Activated B cell treated with CpG ODN at 0.5 μM for 24 hours (primary cell): ENCODE results near the gene PLIN4. TPM values are rescaled to one million over a fixed set of nuclear protein-coding genes. Genes with fewer than 3 reads are reported as not detected.

ENCODE experiments used
- ATAC-seq: fragments of 200-7000 bp; cut with Tn5 transposase; one replicate; pipeline ENCODE4 v1.10.0; 2021; ENCODE audit warnings: low read depth, mild to moderate bottlenecking, moderate library complexity
- CTCF ChIA-PET: fragments of 350-600 bp; sonication (Branson Sonifier 250); formaldehyde crosslinking; loops from one replicate; lab custom pipeline; 2021; ENCODE audit warnings: antibody characterized with exemption; lab: Charles Lee
- POLR2A ChIA-PET: fragments of 350-600 bp; sonication (Branson Sonifier 250); formaldehyde crosslinking; loops from one replicate; lab custom pipeline; 2021; ENCODE audit warnings: antibody characterized with exemption; lab: Charles Lee
- DNase-seq: peaks from one replicate; pipeline ENCODE4 v3.0.0; 2022
- H3K27ac Mint-ChIP-seq: one replicate; pipeline ENCODE4 v1.8.0; 2020; ENCODE audit warnings: mixed read lengths
- H3K27me3 Mint-ChIP-seq: one replicate; pipeline ENCODE4 v1.8.0; 2021; ENCODE audit warnings: mixed read lengths
- H3K36me3 Mint-ChIP-seq: one replicate; pipeline ENCODE4 v1.8.0; 2021; ENCODE audit warnings: low read depth, mixed read lengths
- H3K4me1 Mint-ChIP-seq: one replicate; pipeline ENCODE4 v1.8.0; 2021; ENCODE audit warnings: mixed read lengths
- H3K4me3 Mint-ChIP-seq: one replicate; pipeline ENCODE4 v1.8.0; 2020; ENCODE audit warnings: mild to moderate bottlenecking, mixed read lengths
- H3K9me3 Mint-ChIP-seq: one replicate; pipeline ENCODE4 v1.8.0; 2020; ENCODE audit warnings: mixed read lengths
- CTCF ChIP-seq: fragments of 200-600 bp; IDR thresholded peaks from one replicate; pipeline ENCODE4 v1.8.0; 2022; ENCODE audit warnings: antibody characterized with exemption, mild to moderate bottlenecking
- intact Hi-C: fragments of 100-400 bp; cut with micrococcal nuclease; formaldehyde crosslinking; loops from one replicate; pipeline ENCODE4 v1.15.1; 2024
- total RNA-seq: library from RNA; stranded (reverse); gene quantifications from 2 replicates; pipeline ENCODE4 v1.2.3, GENCODE V29; 2022

Gene PLIN4
- total RNA-seq, 1 donor from 2014 or later: not detected

GRCh38 chr19:4521888-4522242 is 3.6 kb upstream of the PLIN4 start:
- TF ChIP-seq CTCF: no peak
- Mint-ChIP-seq H3K27me3 (peaks cover 9% of the 10 kb centered on the region), H3K4me1 (no peaks in the 10 kb centered on the region), H3K36me3 (no peaks in the 10 kb centered on the region), H3K4me3 (no peak overlapping the region), H3K9me3 (no peaks in the 10 kb centered on the region), H3K27ac (no peak overlapping the region)
- DNase-seq: no peak
- POLR2A ChIA-PET: no interaction called here
- intact Hi-C loops: no loop called here
- CTCF ChIA-PET: no interaction called here
- ATAC-seq: no peak

GRCh38 chr19:4521170-4521887 is 3.0 kb upstream of the PLIN4 start:
- Mint-ChIP-seq H3K4me1 (no peaks in the 10 kb centered on the region), H3K9me3 (no peaks in the 10 kb centered on the region), H3K36me3 (no peaks in the 10 kb centered on the region), H3K4me3 (no peak overlapping the region), H3K27ac (no peak overlapping the region), H3K27me3 (peaks cover 9% of the 10 kb centered on the region)
- DNase-seq: no peak
- no peak for TF ChIP-seq CTCF
- no peak for ATAC-seq
- ChIA-PET CTCF (no interaction called here), POLR2A (no interaction called here)
- intact Hi-C loops: no loop called here

- Mint-ChIP-seq H3K36me3 (no peaks in the 10 kb centered on the region), H3K27ac (no peak overlapping the region), H3K4me1 (no peaks in the 10 kb centered on the region), H3K4me3 (no peak overlapping the region), H3K9me3 (no peaks in the 10 kb centered on the region), H3K27me3 (peaks cover 9% of the 10 kb centered on the region)
- POLR2A ChIA-PET: no interaction called here
- no peak for TF ChIP-seq CTCF
- no peak for ATAC-seq
- CTCF ChIA-PET: no interaction called here
- no peak for DNase-seq
- intact Hi-C loops: no loop called here
These were observed 1.4 kb upstream of the PLIN4 start for GRCh38 chr19:4519521-4520277.

GRCh38 chr19:4519172-4519496 is 848 bp upstream of the PLIN4 start:
- POLR2A ChIA-PET: no interaction called here
- intact Hi-C loops: no loop called here
- no peak for TF ChIP-seq CTCF
- H3K27me3 Mint-ChIP-seq: peaks cover 9% of the 10 kb centered on the region
- H3K36me3 Mint-ChIP-seq: no peaks in the 10 kb centered on the region
- no peaks in the 10 kb centered on the region for H3K4me1 Mint-ChIP-seq
- DNase-seq (no peak), ATAC-seq (no peak)
- no peak overlapping the region for H3K27ac Mint-ChIP-seq
- H3K9me3 Mint-ChIP-seq: no peaks in the 10 kb centered on the region
- CTCF ChIA-PET: no interaction called here
- no peak overlapping the region for H3K4me3 Mint-ChIP-seq

- ATAC-seq: no peak
These were observed 732 bp downstream of the PLIN4 start for GRCh38 chr19:4517451-4518057.

More at GRCh38 chr19:4517451-4518057, 732 bp downstream of the PLIN4 start:
- no peak for DNase-seq
- Mint-ChIP-seq H3K9me3 (no peaks in the 10 kb centered on the region), H3K36me3 (no peaks in the 10 kb centered on the region), H3K27ac (no peak overlapping the region), H3K4me3 (no peak overlapping the region), H3K27me3 (peaks cover 12% of the 10 kb centered on the region), H3K4me1 (no peaks in the 10 kb centered on the region)
- TF ChIP-seq CTCF: no peak
- intact Hi-C loops: no loop called here
- ChIA-PET POLR2A (no interaction called here), CTCF (interaction anchor here (1.1 kb wide), 1 partner anchor 8 kb away, joined by 3 read pairs; no protein-coding TSS in a partner anchor)
